Activated CD4-positive, alpha-beta T cell treated with anti-CD3 and anti-CD28 coated beads for 24 hours (primary cell): ENCODE measurements around the gene GIPR.
A peak's percentile ranks its signal among the peaks of the same experiment; 100 is the strongest.
"Not testable (repeated sequence)": the region's sequence is repeated elsewhere in the genome, so short reads cannot be mapped to it uniquely, and the experiment has no call there.

ENCODE experiments used
- DNase-seq, 2 donors: peaks; one replicate each; pipeline ENCODE4 v3.0.0-alpha.2; 2020; ENCODE audit warnings: low read depth in 2 of 2

Gene GIPR

DNA sequence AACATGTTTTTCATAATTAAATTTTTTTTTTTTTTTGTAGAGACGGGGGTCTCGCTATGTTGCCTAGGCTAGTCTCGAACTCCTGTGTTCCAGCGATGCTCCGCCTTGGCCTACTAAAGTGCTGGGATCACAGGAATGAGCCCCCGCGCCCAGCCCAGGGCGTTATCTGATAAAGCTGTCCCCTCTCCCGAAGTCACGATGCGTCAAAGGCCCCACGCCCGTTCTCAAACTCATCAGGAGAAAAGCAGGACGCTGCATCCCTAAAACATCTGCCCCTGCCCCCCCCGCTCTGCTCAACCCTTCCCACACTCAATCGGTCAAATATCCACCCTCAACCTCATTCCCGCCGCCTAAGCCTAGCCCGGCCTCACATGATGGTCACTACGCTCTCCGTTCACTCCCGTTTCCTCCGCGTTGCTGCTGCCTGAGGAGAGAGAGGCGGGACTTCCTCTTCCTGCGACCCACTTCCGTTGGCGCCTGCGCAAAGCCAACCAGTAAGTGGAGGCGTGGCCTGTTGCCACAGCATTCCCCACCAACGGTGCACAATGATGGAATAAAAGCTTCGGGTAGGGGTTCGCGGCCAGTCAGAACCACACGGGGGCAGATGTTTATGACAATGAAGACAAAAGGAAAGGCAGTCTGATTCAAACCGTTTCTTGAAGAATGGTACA, 23.6 kb downstream of the GIPR start, which contains the start of gene SNRPD2:
SNRPD2 (minus strand) TSS at position 438 of the 671 bp plus-strand sequence; CDS start at position 373, 65 bp downstream.
- DNase-seq = peak; percentile 85 to 88

DNA sequence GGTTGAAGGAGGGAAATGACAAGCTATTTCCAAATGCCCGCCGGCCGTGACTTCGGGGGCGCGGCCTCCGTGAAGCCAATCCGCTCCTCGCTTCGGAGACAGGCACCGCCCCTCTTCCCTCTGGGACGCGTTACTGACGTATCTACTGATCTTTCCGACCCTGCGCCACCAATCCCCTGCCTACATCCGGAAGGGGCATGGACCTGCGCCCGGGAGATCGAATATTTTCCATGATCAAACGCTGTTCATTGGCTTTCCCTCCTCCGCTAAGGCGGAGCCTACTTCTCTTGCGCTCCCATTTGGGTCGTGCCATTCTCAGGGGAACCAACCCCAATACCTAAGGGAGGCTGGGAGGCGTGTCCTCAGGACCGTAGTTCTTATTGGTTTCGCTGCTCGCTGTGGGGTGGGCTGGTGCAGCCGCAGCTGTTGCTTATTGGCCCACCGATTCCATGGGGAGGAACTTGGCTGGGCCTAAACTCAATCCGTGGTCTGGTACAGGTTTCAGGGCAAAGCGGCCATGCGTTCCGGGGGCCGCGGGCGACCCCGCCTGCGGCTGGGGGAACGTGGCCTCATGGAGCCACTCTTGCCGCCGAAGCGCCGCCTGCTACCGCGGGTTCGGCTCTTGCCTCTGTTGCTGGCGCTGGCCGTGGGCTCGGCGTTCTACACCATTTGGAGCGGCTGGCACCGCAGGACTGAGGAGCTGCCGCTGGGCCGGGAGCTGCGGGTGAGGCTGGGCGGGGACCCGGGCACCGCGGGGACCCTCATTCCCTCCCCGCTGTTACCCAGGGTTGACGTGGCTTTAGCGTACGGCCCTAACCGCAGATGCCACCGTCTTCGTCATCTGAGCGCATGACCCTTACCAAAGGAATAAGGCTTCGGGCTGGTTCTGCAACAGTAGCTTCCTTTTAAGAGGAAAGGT, 24.4 kb downstream of the GIPR start, which contains the start of gene QPCTL:
QPCTL (plus strand) TSS at position 480 of the 919 bp plus-strand sequence; CDS start at position 518, 38 bp downstream.
- DNase-seq = peak; percentile 94 to 95

DNA sequence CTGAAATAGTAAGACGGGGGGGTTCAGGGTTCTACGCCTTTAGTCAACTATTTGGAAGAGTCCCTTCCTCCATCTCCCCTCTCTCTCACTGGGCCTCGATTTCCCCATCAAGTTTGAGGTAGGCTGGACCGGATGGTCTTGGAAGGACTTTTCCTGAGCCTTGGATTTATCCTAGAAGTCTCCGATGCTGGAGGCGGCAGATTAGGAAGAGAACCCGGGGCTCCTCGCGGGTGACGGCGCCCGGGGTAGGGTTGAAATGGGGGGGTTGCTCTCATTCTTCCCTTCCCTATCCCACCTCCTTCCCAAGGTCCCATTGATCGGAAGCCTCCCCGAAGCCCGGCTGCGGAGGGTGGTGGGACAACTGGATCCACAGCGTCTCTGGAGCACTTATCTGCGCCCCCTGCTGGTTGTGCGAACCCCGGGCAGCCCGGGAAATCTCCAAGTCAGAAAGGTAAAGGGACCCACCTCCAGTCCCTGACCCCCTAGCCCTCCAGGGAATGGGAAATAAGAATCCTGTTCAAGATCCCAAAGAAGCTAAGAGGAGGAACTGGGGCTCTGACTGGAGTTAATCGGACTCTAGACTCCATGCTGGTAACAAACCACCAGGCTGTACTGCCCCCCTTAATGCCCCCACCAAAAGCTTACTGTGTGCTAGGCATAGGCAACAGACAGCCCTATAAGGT, 25.2 kb downstream of the GIPR start:
- DNase-seq = peak; percentile 73 to 84

DNA sequence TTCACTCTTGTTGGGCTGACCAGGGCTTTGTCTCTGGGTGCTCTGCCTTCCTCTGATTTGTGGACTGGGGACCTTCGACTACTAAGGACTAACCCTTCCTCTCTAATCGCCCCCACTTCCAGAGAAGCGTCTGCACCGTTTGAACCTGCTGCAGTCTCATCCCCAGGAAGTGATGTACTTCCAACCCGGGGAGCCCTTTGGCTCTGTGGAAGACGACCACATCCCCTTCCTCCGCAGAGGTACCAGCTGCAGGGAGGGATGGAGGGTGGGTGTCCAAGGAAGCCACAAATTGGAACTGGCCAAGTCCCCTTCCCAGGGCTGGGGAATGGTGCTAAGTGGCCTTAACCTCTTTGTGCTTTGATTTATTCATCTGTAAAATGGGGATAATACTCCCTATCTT, 33.7 kb downstream of the GIPR start:
- DNase-seq = no peak

DNA sequence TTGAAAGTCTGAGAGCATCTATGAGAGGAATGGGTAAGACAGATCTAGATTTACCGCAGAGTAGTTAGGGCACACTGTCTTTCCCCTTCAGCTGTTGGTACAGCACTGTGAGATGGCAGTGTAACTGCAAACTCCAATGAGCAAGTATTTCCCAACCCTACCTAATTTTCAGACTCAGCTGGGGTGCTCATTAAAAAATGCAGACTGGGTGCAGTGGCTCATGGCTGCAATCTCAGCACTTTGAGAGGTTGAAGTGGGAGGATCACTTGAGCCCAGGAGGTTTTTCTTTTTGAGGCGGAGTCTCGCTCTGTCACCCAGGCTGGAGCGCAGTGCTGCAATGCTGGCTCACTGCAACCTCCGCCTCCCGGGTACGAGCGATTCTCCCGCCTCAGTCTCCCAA, 37.1 kb downstream of the GIPR start:
- DNase-seq = no peak

GRCh38 chr19:45705710-45706415, 37.8 kb downstream of the GIPR start:
- DNase-seq = no peak

DNA sequence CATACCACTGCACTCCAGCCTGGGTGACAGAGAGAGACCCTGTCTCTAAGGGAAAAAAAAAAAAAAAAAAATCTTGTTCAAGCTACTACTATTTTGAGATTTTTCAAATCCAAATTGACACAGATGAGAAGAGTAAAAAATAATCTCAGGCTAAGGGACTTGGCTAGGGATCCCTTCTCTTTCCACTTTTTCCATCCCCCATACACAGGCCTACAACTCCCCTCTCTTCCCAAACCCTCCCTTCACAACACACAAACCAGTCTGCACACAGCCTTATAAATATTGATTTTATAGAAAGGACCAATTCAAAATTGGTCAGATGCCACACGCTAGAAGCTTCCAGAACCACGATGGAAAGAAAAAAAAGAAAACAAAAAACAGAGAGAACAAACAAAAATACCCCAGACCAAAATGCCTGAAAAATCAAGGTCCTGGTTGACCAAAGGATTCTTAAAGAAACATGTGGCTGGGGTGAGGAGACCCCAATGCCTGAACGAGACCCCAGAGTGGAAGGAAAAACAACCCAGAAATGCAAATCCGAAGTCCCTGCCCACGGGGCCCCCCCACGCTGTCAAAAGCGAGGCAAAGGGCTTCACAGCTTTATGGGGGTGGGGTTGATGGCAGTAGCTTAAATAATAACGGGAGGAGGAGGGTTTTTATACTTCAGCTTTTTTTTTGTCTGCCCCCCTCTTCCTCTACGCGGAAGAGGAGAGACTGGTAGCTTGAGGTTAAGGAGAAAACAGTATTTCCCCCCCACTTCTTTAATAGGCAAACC, 42.5 kb downstream of the GIPR start:
- no peak for DNase-seq

DNA sequence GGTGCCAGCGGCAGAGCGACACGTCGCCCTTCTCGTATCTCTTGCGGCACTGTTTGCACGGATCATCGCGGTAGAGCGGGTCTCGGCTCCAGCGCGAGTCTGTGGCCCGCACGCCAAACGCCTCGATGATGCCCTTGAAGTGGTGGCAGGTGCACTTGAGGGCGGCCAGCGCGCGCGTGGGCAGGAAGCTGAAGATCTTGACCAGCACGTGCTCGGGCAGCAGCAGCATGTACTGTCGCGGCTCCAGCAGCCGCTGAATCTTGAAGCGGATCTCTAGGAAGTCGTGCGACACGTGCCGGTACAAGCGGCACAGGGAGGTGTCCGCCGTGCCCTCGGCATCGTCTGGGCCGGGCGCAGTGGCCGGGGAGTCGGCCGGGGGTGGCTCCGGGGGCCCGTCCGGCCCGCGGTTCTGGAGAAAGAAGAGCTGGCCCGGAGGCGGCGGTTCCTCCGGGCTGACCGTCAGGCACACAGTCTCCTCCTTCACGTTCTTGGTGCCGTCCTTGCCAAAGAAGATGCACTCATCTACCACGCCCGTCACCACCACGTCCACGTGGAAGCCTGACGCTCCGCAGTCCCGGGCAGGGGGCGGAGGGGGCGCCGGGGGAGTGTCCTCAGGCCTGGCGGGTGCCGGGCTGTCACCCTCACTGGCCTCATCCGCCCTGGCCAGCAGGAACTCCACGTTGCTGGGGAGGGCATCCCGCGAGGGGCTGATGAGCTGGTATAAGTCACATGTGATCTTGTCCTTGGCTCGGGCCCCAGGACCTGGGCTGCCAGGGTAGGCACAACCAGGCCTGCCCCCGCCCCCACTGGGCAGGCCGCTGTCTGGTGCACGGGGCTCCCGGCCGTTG, 44.1 kb downstream of the GIPR start:
- DNase-seq = no peak

DNA sequence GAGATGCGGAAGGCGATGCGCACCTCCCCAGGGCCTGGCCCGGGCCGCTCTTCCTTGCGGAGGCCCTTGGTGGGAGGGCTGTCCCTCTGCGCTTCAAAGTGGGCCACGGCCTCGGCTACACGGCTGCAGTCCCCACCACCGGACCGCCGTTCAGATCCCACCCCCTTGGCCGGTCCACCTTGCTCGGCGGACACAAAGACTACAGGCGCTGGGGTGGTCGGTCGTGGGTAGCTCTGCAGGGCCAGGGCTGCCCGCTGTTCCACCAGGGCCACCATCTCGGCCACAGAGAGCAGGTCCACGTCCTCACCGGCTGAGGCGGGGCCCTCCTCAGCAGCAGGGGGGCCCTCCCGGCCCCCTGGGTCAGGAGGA, 44.7 kb downstream of the GIPR start:
- no peak for DNase-seq

DNA sequence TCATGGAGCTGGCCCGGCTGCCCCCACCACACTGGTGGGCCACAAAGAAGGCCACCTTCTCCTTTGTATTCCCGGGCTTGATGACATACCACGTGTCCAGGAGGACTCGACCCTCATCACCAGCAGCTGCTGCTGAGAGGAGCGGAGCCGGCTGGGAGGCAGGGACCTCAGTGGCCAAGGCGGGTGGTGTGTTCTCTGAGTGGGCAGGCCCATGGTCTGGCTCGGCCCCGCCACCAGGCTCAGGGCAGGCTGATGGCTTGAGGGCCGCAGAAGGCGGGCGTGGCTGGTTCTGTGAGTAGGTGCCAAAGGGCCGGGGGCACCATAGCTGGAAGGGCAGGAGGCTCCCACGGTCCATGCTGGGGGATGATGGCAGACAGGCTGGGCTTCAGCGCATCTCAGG, 45.1 kb downstream of the GIPR start:
- no peak for DNase-seq

DNA sequence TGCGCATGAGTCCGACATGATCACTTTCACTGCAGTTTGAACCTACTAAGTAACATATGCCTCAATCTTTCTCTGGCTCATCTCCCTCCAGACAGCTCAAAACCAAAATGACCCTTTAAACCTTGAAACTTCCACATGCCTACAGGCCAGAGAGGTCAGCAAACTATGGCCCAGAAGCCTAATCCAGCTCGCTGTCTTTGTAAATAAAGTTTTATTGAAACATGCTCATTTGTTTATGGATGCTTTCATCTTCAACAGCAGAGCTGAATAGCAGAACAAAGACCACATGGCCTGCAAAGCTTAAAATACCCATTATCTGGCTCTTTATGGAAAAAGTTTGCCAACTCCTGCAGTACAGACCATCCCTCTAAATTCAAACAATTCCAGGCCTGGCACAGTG, 47.1 kb downstream of the GIPR start:
- no peak for DNase-seq

DNA sequence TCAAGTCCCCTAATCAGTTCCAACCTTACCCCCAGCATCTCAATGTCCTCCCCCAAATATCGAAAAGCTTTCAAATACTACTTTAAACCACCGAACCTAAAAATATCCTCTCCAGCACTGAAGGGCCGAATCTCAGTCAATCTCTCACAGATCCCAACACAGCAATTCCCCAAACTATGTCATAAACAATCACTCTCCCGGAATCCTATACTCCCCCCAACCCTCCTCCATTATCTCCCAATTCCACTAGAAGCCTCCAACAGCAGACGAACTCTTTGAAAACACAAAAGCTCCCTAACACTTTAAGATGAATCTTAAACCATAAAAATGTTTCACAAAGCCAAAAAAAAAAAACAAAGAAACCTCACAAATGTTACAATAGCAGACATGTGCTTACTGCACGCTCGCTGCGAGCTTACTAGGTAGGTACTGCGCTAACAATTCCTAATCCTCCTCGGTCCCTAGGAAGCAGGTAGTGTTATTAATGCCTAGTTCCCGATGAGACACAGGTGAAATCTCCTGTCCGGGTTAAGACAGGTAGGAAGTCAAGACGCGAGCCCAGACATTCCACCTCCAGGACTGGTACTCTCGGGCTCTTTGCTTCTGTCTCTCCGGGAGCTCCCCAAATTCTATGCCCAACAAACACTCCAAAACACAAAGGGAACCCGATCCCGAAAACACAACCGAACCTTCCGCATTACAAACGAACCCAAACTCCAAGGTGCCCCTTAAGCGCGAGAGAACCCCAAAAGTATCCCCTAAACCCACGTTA, 48.5 kb downstream of the GIPR start:
- no peak for DNase-seq

GRCh38 chr19:45717131-45717982, 49.3 kb downstream of the GIPR start:
- peak; percentile 94 for DNase-seq

DNA sequence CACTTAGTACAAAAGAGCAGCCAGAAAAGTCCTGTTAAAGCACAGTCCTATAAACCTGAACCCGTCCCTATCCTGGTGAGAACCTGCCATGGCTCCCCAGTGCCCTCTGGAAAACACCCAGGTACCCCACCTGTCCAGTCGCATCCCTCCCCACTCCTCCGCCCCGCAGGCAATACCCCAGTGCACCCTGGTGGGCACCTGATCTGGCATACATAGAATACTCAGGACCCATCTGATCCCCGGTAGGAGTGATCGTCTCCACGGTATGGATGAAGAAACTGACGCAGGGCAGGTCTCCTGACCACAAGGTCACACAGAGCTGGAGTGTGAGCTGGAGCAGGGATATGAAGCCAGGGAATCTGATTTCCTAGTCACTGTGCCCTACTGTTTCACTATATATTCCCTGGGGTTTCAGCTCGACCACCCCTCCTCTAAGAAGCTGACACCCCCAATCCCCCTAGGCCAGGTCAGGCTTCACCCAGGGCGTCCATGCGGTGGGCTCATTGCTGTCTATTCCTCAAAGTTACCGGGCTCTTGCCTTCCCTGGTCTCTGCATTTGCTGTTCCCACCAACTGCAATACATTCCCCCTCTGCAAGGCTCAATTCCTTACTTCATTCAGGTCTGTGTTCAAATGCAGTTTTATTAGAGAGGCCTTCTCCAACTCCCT, 50.1 kb downstream of the GIPR start:
- DNase-seq = no peak

GRCh38 chr19:45720065-45720464, 52.0 kb downstream of the GIPR start:
- DNase-seq = not testable (repeated sequence)

GRCh38 chr19:45728683-45729082, 60.7 kb downstream of the GIPR start:
- not testable (repeated sequence) for DNase-seq

DNA sequence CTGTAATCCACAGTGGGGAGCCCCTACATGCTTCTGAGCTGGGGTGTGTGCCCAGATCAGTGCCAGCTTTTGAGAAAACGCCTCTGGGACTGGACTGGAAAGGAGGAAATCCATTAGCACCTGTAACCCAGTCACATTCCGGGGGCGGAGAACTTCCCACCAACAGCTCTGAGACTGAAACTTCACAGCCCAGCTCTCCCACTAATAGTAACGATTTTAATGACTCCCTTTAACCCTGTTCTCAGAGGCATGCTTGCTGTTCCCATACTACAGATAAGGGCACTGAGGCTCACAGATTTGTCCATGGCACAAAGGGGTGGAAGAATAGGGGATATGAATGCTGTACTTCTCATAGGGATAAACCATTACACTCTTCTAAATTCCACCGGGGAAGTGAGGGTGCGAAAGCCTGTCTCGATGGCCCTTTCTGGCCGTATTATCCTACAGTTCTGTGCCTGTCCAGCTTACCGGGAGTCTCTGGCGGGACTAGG, 61.8 kb downstream of the GIPR start:
- DNase-seq = no peak
